HG02870 (cell line): ENCODE results near the gene SUMO2.
"Not testable (repeated sequence)": the region's sequence is repeated elsewhere in the genome, so short reads cannot be mapped to it uniquely, and the experiment has no call there.

Source experiments
- ATAC-seq: cut with Tn5 transposase; IDR thresholded peaks from one replicate; pipeline ENCODE4 v1.9.1; 2021; ENCODE audit warnings: mild to moderate bottlenecking, moderate library complexity; ENCODE audit not compliant: unreplicated experiment

SUMO2 gene

DNA sequence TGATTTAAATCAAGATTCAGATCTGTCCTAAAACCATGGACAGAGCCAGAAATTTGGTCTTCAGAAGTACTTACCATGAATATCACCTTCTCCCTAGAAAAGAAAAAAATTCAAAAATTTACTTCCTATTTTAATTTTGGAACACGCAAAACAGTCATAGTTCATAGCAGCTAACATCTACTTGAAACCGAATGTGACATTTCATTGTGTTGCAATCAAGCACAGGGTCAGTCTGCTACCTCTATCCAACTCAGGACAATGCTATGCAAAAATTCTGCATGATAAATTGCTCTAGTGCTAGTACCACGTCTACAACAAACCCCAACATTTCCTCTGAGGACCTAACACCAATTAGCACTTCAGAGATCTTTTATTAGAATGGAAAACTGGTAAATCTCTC, 36.2 kb downstream of the SUMO2 start:
- ATAC-seq: no peak

DNA sequence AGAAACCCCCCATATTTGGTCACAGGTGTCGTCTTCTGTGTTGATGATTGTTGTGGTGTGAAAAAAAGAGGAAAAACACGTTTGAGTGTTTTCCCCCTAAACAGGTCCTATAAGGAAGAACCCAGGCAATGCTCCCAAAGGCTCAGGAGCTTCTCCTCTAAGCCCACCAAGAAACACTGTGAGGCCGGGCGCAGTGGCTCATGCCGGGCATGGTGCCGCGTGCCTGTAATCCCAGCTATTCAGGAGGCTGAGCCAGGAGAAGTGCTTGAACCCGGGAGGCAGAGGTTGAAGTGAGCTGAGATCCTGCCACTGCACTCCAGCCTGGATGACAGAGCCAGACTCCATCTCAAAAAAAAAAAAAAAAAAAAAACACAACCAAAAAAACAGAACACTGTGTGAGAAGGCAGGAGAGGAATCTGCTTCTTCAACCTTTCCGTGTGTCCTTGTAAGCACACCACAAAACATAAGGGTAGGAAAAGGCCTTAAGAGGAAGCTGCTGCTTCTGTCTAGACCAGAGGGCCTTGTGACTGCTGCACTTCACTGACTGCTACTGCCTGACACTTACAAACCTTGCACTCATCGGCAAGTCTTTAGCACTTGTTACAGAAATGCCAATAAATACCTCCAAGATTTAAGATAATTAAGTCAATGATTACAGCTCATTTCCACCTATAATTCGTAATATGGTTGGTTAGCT, 37.8 kb downstream of the SUMO2 start:
- ATAC-seq: no peak

DNA sequence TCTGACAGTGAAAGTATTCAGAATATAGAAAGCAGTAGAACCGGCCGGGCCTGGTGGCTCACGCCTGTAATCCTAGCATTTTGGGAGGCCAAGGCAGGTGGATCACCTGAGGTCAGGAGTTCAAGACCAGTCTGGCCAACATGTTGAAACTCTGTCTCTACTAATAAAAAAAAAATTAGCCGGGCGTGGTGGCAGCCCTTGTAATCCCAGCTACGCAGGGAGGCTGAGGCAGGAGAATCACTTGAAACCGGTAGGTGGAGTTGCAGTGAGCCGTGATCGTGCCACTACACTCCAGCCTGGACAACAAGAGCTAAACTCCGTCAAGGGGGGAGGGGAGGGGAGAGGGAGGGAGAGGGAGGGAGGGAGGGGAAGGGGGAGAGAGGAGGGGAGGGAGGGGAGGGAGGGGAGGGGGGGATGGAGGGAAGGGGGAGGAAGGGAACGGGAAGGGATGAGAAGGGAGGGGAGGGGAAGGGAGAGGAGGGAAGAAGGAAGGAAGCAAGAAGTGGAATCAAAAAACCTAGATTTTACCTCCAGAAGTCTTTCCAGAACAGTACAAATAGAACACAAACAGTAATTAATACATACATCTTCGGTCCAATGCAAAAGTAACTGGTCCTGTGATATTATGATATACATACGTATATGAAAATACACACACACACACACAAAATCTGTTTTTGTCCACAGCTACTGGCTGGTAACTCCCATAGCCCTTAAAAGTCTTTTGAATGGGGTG, 40.4 kb downstream of the SUMO2 start:
- ATAC-seq: no peak

DNA sequence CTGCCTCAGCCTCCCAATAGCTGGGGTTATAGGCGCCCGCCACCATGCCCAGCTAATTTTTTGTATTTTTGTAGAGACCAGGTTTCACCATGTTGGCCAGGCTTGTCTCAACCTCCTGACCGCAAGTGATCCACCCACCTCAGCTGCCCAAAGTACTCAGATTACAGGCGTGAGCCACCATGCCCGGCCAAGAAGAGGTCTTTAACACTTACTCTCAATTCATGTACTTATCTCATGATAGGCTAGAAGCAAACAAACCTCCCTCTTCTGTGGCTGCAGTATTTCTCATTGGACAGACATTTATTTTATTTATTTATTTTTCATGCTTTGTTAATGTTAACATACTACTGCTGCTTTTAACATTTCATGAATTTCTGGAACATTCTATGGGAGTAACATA, 44.2 kb downstream of the SUMO2 start:
- no peak for ATAC-seq

DNA sequence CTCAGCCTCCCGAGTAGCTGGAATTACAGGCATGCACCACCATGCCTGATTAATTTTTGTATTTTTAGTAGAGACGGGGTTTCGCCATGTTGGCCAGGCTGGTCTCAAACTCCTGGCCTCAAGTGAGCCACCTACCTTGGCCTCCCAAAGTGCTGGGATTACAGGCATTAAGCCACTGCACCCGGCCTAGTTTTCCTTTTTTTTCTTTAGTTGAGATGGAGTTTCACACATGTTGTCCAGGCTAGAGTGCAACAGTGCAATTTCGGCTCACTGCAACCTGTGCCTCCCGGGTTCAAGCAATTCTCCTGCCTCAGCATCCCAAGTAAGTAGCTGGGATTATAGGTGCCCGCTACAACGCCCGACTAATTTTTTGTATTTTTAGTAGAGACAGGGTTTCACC, 45.0 kb downstream of the SUMO2 start:
- ATAC-seq: not testable (repeated sequence)

DNA sequence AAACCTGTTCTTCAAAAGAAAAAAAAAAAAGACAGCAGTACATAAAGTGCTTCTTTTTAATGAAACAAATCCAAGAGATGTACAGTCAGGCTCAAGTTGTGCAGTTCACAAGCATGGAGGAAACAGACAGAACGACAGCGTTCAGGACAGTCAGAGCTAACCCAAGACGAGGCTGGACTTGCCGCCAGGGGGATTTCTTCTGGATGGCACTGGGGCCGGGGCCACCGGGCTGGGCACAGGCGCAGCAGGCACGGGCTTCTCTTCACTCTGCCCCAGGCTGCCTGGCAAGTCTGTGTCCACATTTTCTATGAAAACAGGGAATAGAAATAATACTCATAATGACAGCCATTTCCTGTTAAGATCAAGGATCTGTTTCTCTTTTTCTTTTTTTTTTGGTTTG, 46.8 kb downstream of the SUMO2 start:
- no peak for ATAC-seq

DNA sequence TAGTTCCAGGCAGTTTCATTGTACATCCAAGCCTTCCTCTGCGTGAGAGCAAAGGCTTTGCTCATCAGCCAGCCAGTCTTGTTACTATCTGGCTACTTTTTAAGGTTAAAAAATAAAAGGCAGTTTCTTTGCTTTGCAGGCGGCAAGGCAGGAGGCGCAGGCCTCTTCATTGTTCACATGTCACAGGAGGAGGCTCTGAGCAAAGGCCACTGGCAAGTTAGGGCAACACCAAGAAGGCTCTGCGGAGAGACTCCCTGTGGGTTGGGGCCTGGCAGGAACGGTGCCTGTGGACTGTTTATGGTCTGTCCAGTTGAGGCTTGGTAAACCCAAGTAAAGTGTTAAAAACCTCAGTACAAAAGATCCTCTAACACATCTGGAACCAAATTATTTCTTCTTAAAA, 47.3 kb downstream of the SUMO2 start:
- no peak for ATAC-seq

DNA sequence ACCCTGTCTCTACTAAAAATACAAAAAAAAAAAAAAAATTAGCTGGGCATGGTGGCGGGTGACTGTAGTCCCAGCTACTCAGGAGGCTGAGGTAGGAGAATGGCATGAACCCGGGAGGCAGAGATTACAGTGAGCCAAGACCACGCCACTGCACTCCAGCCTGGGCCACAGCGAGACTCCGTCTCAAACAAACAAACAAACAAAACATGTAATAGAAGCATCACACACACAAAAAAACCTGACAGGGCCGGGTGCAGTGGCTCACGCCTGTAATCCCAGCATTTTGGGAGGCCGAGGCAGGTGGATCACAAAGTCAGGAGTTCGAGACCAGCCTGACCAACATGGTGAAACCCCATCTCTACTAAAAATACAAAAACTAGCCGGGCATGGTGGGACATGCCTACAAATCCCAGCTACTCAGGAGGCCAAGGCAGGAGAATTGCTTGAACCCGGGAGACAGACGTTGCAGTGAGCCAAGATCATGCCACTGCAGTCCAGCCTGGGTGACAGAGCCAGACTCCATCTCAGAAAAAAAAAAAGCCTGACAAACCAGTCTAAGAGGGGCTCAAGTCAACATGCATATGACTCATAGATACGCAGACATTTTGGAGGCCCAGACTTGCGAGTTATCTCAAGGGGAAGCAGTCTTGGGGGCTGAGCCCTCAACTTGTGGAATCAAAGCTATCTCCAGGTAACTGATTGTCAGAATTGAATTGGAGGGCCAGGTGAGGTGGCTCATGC, 49.0 kb downstream of the SUMO2 start:
- ATAC-seq: not testable (repeated sequence)

DNA sequence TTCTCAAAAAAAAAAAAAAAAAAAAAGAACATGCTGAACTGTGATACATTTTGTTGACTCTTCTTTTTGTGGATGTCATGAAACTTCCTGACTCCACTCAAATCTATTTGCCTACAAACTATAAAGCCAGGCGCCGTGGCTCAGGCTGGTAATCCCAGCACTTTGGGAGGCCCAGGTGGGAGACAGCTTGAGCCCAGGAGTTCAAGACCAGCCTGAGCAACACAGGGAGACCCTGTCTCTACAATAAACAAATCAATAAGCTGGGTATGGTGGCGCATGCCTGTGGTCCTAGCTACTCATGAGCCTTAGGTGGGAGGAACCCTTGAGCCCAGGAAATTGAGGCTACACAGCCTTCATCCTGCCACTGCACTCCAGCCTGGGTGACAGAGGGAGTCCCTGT, 49.8 kb downstream of the SUMO2 start:
- ATAC-seq: no peak

DNA sequence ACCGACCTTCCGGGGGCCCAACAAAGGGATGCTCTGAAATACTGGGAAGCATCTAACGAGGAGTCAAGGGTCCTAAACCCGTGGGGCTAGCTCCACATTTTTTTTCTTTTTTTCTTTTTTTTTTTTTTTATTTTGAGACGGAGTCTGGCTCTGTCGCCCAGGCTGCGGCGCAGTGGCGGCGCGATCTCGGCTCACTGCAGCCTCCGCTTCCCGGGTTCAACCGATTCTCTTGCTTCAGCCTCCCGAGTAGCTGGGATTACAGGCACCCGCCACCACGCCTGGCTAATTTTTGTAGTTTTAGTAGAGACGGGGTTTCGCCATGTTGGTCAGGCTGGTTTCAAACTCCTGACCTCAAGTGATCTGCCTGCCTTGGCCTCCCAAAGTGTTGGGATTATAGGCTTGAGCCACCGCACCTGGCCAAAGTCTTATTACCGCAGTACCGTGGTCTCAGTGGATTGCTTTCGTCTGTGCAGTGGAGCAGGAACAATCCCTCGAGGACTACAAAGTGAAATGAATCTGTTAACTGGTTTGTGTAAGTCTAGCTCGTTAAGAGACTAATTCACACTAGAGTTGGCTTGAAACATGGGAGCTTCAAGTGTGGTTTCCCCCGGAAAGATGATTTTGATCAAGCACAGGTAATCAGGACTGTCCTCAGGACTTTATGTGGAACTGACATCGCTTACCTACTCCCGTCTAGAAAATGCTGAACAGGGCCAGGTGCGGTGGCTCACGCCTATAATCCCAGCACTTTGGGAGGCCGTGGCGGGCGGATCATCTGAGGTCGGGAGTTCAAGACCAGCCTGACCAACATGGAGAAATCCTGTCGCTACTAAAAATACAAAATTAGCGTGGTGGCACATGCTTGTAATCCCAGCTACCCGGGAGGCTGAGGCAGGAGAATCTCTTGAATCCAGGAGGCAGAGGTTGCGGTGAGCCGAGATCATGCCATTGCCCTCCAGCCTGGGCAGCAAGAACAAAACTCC, 50.5 kb downstream of the SUMO2 start:
- ATAC-seq: not testable (repeated sequence)

DNA sequence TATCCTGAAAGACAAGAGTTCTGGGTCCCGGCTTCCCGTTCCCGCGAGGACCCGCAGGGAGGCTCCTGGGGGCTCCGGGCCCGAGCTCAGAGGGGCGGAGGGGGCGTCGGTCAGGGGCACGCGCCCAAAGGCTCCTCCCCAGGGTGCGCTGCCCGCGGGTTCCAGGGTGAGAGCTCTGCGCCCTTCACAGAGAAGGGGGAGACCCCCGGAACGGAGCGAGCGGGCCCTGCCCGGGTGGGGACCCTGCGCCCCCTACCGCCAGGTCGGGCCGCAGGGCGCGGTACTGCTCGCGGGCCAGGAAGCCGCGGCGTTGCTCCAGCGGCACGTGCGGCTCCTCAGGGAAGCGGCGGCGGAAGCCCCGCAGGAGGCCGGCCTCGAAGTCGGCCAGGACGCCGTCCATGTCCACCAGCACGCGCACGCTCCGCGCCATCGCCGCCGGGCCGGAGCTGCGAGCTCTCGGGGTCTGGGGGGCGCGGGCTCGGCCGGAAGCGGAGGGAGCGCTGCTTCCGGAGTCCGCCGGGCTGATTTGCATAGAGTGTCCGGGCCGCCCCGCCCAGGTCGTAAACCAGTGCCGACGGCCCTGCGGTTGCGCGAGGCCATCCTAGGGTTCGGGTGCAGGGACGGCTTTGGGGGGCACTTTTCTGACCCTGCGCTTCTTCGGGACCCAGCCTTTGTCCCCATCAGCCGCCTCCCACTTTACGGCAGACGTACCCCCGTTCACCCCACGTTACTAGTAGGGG, 51.3 kb downstream of the SUMO2 start, which contains the start of gene NT5C:
TSS of gene NT5C (minus strand) at position 465 of the 740 bp plus-strand sequence. CDS start at position 430, 35 bp downstream.
- peak; percentile 74 for ATAC-seq

DNA sequence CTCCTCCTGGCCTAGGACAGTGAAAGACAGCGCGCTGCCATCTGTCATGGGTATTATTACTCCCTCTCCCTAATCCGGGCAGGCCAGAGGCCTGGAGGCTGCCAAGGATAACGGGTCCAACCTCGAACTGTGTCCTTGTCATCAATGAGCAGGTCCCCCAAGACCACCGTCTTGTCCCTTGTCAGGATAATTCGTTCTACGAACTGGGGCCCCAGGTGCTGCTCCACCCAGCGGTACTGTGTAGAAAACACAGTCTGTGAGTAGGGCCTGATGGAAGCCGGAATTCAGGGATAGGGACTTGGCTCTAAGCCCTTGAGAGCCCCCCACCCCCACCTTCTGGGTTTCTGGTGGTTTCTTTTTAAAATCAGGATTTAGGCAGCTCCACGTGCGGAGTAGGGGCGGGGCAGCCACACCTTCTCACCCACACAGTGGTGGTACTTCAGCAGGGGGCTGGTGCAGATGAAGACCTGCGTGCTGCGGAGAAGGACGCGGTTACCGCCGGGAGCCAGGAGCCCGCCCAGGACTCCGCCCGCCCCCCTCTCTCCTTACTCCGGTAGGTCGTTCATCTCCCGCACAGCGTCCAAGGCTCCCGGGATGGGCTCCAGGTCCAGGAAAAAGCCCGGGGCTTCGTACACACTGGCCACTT, 52.0 kb downstream of the SUMO2 start:
- peak; percentile 18 for ATAC-seq

DNA sequence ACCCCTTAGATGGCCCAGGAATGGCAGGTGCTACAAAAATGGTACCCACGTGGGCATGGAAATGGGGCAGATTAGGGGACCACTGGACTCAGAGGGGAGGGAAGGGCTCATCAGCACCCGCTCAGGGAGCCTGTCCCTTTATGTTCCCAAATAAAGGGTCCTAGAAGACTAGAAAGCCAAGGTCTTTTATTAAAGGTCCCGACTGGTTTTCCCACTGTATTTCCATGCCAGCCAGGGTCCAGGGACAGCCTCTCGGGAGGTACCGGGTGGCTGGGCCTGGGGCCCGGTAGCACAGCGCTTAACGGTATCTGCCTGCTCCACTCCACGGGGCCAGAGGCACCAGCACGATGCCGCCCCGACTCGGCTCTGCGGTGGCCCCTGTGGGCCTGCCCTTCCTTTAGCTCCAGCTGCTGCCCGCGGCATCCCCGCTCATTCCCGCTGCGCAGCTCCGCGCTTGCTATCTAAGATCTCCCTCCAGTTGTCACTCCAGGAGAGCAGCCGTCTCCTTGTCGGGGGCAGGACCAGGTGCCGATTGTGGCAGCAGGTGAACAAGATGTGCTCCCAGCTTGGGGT, 52.6 kb downstream of the SUMO2 start:
- ATAC-seq: no peak

DNA sequence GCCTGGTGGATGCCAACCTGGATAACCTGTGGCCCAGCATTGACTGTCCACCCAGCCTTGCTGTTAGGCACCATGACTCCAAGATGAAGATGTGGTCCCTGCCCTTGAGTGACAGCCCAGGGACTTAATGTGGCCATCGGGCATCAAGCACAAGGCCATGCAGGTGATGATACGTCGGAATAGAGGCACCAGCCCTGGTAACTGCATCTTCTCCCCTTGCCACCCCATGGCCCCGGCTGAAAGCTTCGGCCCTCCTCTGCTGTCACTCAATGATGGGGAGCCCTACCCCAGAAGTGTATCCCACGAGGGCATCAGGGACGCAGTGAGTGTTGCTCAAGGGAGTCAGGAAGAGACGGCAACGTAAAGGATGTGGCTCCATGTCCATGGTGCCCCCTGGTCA, 53.2 kb downstream of the SUMO2 start:
- ATAC-seq: no peak

DNA sequence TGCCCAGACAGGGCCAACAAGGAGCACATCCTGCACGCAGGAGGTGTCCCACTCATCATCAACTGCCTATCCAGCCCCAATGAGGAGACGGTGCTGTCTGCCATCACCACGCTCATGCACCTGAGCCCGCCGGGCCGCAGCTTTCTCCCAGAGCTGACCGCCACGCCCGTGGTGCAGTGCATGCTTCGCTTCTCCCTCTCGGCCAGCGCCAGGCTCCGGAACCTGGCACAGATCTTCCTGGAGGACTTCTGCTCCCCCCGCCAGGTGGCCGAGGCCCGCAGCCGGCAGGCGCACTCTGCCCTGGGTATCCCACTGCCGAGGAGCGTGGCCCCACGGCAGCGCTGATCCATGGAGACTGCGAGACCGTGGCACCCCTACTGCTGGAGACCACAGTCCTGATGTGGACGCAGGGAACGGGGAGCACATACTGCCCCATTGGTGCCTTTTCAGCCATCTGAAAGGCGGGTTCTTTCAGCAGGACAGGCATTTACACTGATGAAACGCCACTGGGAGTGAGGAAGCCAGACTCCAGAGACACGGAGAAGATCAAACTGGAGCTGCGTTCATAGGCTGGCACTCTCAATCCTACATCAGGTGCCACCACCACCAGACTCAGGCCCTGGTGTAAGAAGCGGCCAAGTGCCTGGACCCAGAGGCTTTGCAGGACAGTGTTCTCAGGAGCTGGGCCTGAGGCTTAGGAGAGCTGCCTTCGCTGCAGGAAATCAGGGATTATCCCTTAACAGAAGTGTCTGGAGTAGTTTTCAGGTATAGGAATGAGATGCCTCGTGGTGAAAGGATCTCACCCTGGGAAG, 53.9 kb downstream of the SUMO2 start:
- no peak for ATAC-seq

DNA sequence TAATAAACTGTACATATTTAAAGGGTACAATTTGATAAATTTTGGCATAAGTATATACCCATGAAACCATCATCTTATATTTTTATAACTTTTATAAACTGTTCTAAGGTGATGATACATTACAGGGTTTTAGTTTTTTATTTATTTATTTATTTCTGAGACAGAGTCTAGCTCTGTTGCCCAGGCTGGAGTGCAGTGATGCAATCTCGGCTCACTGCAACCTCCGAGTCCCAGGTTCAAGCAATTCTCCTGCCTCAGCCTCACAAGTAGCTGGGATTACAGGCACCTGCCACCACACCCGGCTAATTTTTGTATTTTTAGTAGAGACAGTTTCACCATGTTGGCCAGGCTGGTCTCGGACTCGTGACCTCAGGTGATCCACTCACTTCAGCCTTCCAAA, 54.8 kb downstream of the SUMO2 start:
- not testable (repeated sequence) for ATAC-seq

DNA sequence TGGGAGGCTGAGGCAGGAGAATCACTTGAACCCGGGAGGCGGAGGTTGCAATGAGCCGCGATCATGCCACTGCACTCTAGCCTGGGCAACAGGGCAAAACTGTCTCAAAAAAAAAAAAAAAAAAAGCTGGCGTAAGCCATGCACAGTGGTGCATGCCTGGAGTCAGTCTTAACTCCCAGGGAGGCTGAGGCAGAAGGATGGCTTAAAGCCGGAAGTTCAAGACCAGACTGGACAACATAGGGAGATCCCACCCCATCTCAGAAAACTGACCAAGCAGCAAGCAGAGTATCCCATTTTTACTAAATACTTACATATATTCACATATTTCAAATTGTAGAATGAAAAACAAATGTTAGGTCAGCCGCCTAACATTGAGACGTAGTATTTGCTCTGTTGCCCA, 55.8 kb downstream of the SUMO2 start:
- ATAC-seq: no peak

DNA sequence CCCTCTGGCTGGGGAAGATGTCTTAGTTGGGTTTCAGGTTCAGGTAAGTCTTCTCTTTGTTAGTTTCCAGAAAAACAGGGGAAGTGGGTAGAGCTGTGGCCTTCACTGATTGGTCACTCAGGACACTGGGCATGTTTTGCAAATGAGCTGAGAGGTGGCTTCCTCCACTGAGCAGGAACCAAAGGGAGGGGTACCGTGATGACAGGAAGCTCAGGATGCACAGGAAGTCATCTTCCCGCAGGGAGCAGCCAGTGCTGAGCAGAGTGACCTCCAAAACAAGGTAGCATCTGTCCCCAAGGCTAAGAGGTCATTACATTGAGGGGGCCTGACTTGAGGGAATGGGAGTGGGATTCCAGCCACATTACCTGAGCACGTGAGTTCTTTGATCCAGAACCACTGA, 56.8 kb downstream of the SUMO2 start:
- no peak for ATAC-seq
